Measurements from ENCODE around the gene PHYKPL.
"Not testable (repeated sequence)": the region's sequence is repeated elsewhere in the genome, so short reads cannot be mapped to it uniquely, and the experiment has no call there.

PHYKPL gene

GRCh38 chr5:178238711-178239592, 6.3 kb upstream of the PHYKPL start:
- DNase-seq, result peak; percentile 44

GRCh38 chr5:178238313-178238635, 5.7 kb upstream of the PHYKPL start:
- DNase-seq, result no peak

GRCh38 chr5:178237431-178238312, 5.1 kb upstream of the PHYKPL start:
- DNase-seq, result no peak

- no peak for DNase-seq
Measured at GRCh38 chr5:178236679-178237078, 4.1 kb upstream of the PHYKPL start.

- DNase-seq, result no peak
Measured at GRCh38 chr5:178236126-178236525, 3.5 kb upstream of the PHYKPL start.

GRCh38 chr5:178235588-178235974, 3.0 kb upstream of the PHYKPL start:
- DNase-seq, result no peak

- DNase-seq, result peak; percentile 77
Measured at GRCh38 chr5:178234750-178235587, 2.4 kb upstream of the PHYKPL start.

GRCh38 chr5:178234121-178234749, 1.6 kb upstream of the PHYKPL start:
- no peak for DNase-seq

- DNase-seq, result no peak
Measured at GRCh38 chr5:178232920-178233429, 373 bp upstream of the PHYKPL start.

- DNase-seq, result no peak
Measured at GRCh38 chr5:178231539-178232123, 971 bp downstream of the PHYKPL start.

GRCh38 chr5:178230879-178231538, 1.6 kb downstream of the PHYKPL start:
- DNase-seq, result no peak

- DNase-seq, result no peak
Measured at GRCh38 chr5:178229861-178230260, 2.7 kb downstream of the PHYKPL start.

- not testable (repeated sequence) for DNase-seq
Measured at GRCh38 chr5:178229111-178229510, 3.5 kb downstream of the PHYKPL start.

GRCh38 chr5:178228609-178229008, 4.0 kb downstream of the PHYKPL start:
- DNase-seq, result no peak

GRCh38 chr5:178227929-178228328, 4.7 kb downstream of the PHYKPL start:
- no peak for DNase-seq

GRCh38 chr5:178227138-178227659, 5.4 kb downstream of the PHYKPL start:
- DNase-seq, result no peak

- DNase-seq, result no peak
Measured at GRCh38 chr5:178225174-178225573, 7.4 kb downstream of the PHYKPL start.

- no peak for DNase-seq
Measured at GRCh38 chr5:178224403-178224802, 8.2 kb downstream of the PHYKPL start.

- no peak for DNase-seq
Measured at GRCh38 chr5:178223828-178224335, 8.7 kb downstream of the PHYKPL start.

GRCh38 chr5:178223196-178223773, 9.3 kb downstream of the PHYKPL start:
- DNase-seq, result no peak
